WI38 (cell line): ENCODE data around the gene ARHGEF39.

Experiments
- H3K4me3 ChIP-seq: 2 replicates; pipeline ENCODE4 v1.5.1; 2011; ENCODE audit warnings: low read depth, mild to moderate bottlenecking, control low read depth, low read length
- TF ChIP-seq, protein P1 (sequence below): IDR thresholded peaks from 2 replicates; pipeline ENCODE4 v1.5.1; 2012; ENCODE audit warnings: low read depth, mild to moderate bottlenecking, control low read depth, low read length

The ARHGEF39 gene

GRCh38 chr9:35674025-35674361 is 9.0 kb upstream of the ARHGEF39 start:
- no peak overlapping the region for H3K4me3 ChIP-seq

DNA sequence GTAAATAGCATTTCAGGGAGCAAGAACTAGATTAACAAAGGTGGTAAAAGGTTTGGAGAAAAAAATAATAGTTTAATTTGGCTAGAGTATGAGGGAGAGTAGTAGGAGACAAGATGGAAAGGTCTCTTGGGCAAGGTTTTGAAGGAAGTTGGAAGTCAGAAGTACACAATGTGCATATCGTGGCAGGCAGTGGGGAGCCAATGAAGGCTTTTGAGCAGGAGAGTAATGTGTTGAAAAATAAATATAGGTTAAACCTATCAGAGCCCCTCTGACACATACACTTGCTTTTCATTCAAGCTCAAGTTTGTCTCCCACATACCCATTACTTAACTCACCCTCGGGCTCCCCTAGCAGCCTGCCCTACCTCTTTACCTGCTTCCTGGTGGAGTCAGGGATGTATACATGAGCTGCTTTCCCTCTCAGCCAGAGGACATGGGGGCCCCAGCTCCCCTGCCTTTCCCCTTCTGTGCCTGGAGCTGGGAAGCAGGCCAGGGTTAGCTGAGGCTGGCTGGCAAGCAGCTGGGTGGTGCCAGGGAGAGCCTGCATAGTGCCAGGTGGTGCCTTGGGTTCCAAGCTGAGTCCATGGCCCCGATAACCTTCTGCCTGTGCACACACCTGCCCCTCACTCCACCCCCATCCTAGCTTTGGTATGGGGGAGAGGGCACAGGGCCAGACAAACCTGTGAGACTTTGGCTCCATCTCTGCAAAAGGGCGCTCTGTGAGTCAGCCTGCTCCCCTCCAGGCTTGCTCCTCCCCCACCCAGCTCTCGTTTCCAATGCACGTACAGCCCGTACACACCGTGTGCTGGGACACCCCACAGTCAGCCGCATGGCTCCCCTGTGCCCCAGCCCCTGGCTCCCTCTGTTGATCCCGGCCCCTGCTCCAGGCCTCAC is 8.4 kb upstream of the ARHGEF39 start, which contains the start of gene CA9:
CA9 (plus strand) TSS at position 797 of the 893 bp plus-strand sequence; CDS start at position 829, 32 bp downstream.
- TF ChIP-seq, protein P1, sequence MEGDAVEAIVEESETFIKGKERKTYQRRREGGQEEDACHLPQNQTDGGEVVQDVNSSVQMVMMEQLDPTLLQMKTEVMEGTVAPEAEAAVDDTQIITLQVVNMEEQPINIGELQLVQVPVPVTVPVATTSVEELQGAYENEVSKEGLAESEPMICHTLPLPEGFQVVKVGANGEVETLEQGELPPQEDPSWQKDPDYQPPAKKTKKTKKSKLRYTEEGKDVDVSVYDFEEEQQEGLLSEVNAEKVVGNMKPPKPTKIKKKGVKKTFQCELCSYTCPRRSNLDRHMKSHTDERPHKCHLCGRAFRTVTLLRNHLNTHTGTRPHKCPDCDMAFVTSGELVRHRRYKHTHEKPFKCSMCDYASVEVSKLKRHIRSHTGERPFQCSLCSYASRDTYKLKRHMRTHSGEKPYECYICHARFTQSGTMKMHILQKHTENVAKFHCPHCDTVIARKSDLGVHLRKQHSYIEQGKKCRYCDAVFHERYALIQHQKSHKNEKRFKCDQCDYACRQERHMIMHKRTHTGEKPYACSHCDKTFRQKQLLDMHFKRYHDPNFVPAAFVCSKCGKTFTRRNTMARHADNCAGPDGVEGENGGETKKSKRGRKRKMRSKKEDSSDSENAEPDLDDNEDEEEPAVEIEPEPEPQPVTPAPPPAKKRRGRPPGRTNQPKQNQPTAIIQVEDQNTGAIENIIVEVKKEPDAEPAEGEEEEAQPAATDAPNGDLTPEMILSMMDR, result no peak
- no peak within 1 kb of the TSS for H3K4me3 ChIP-seq

More at GRCh38 chr9:35674025-35674361, 9.0 kb upstream of the ARHGEF39 start:
- TF ChIP-seq, protein P1, result no peak

GRCh38 chr9:35669331-35670145 is 4.5 kb upstream of the ARHGEF39 start:
- TF ChIP-seq, protein P1, result no peak

GRCh38 chr9:35667939-35668338 is 2.9 kb upstream of the ARHGEF39 start:
- H3K4me3 ChIP-seq, result no peak overlapping the region
- TF ChIP-seq, protein P1, result no peak

More at GRCh38 chr9:35669331-35670145, 4.5 kb upstream of the ARHGEF39 start:
- no peak overlapping the region for H3K4me3 ChIP-seq

DNA sequence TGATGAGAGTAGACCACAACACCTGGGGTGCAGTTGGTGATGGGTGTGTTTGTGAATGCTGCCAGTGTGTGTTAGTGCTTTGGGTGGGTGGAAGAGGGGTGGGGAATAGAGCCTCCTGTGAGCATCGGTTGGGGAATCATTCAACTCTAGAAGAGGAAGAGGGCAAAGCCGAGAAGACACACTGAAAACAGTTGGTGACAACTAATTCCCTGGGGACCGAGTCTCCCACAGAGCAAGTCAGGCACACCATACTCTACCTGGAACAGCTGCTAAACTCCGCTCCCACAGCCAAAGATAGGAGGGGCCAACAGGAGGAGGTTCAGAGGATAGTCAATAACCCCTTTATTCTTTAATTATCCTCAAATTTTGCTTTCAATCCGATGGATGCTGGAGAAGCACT is 1.6 kb upstream of the ARHGEF39 start:
- TF ChIP-seq, protein P1, result no peak
- H3K4me3 ChIP-seq, result no peak overlapping the region

GRCh38 chr9:35666045-35666444 is 1.1 kb upstream of the ARHGEF39 start:
- no peak overlapping the region for H3K4me3 ChIP-seq
- TF ChIP-seq, protein P1, result no peak

GRCh38 chr9:35665471-35665818 is 450 bp upstream of the ARHGEF39 start:
- H3K4me3 ChIP-seq, result peak overlapping the region; percentile 63
- TF ChIP-seq, protein P1, result no peak
